CD4-positive, alpha-beta memory T cell (primary cell): ENCODE data around the gene GBP2. TPM values are rescaled to one million over a fixed set of nuclear protein-coding genes. Genes with fewer than 3 reads are reported as not detected.

Experiments used
- CTCF ChIA-PET: fragments of 350-600 bp; sonication (Branson Sonifier 250); formaldehyde crosslinking; loops from one replicate; lab custom pipeline; 2021; ENCODE audit warnings: inconsistent platforms; ENCODE audit not compliant: partially characterized antibody; lab: Charles Lee
- POLR2A ChIA-PET: fragments of 350-600 bp; sonication (Branson Sonifier 250); formaldehyde crosslinking; loops from one replicate; lab custom pipeline; 2021; ENCODE audit not compliant: partially characterized antibody; lab: Charles Lee
- DNase-seq, 5 donors: peaks; one replicate each; pipeline versions ENCODE4 v3.0.0 to v3.0.0-alpha.2; 2020 to 2022; ENCODE audit warnings: mixed read lengths in 1 of 5
- H3K27ac ChIP-seq: one replicate; pipeline ENCODE4 v1.7.0; 2013; ENCODE audit warnings: low read depth, low read length
- H3K27me3 ChIP-seq: 2 replicates; pipeline ENCODE4 v1.7.0; 2013; ENCODE audit warnings: mild to moderate bottlenecking, low read length, moderate library complexity; ENCODE audit not compliant: insufficient read depth
- H3K36me3 ChIP-seq: 2 replicates; pipeline ENCODE4 v1.7.0; 2013; ENCODE audit warnings: mild to moderate bottlenecking, low read length, moderate library complexity; ENCODE audit not compliant: insufficient read depth
- H3K4me1 ChIP-seq: 2 replicates; pipeline ENCODE4 v1.7.0; 2013; ENCODE audit warnings: mild to moderate bottlenecking, low read length, moderate library complexity; ENCODE audit not compliant: insufficient read depth
- H3K4me3 ChIP-seq, 2 donors: one replicate each; pipeline ENCODE4 v1.7.0; 2013; ENCODE audit warnings: low read length in 2 of 2, mild to moderate bottlenecking in 1 of 2
- H3K9me3 ChIP-seq, 2 donors: one replicate each; pipeline ENCODE4 v1.7.0; 2013; ENCODE audit warnings: low read length in 2 of 2, control low read depth in 1 of 2; ENCODE audit not compliant: control insufficient read depth in 1 of 2
- H3K27ac Mint-ChIP-seq, 7 donors: one replicate each; pipeline ENCODE4 v1.8.0; 2020 to 2021; ENCODE audit warnings: mixed read lengths in 7 of 7, mild to moderate bottlenecking in 6 of 7, inconsistent platforms in 3 of 7, moderate library complexity in 3 of 7
- H3K27me3 Mint-ChIP-seq, 2 donors: one replicate each; pipeline ENCODE4 v1.8.0; 2020 to 2021; ENCODE audit warnings: mixed read lengths in 2 of 2
- H3K36me3 Mint-ChIP-seq, 2 donors: one replicate each; pipeline ENCODE4 v1.8.0; 2020 to 2021; ENCODE audit warnings: mixed read lengths in 2 of 2, inconsistent platforms in 1 of 2, mild to moderate bottlenecking in 1 of 2
- H3K4me1 Mint-ChIP-seq, 4 donors: one replicate each; pipeline ENCODE4 v1.8.0; 2020 to 2021; ENCODE audit warnings: mixed read lengths in 4 of 4, mild to moderate bottlenecking in 1 of 4
- H3K4me3 Mint-ChIP-seq, 8 donors: one replicate each; pipeline ENCODE4 v1.8.0; 2020 to 2021; ENCODE audit warnings: mixed read lengths in 8 of 8, mild to moderate bottlenecking in 7 of 8, moderate library complexity in 6 of 8, inconsistent platforms in 3 of 8
- H3K9me3 Mint-ChIP-seq, 8 donors: one replicate each; pipeline ENCODE4 v1.8.0; 2020 to 2021; ENCODE audit warnings: mixed read lengths in 8 of 8, mild to moderate bottlenecking in 5 of 8, inconsistent platforms in 3 of 8, moderate library complexity in 1 of 8
- intact Hi-C: fragments of 100-400 bp; cut with micrococcal nuclease; formaldehyde crosslinking; loops from one replicate; pipeline ENCODE4 v1.15.1; 2023
- polyA plus RNA-seq, 2 donors: library from polyadenylated mRNA; unstranded; fragments of 300-500 nt; fragmentation: Illumina TruSeq; gene quantifications; one replicate each; pipeline ENCODE4 v1.2.3, GENCODE V29; 2021
- total RNA-seq, 2 experiments: library from RNA; stranded (reverse); gene quantifications; one replicate each; pipeline ENCODE4 v1.2.3, GENCODE V29; 2021

The GBP2 gene, protein sequence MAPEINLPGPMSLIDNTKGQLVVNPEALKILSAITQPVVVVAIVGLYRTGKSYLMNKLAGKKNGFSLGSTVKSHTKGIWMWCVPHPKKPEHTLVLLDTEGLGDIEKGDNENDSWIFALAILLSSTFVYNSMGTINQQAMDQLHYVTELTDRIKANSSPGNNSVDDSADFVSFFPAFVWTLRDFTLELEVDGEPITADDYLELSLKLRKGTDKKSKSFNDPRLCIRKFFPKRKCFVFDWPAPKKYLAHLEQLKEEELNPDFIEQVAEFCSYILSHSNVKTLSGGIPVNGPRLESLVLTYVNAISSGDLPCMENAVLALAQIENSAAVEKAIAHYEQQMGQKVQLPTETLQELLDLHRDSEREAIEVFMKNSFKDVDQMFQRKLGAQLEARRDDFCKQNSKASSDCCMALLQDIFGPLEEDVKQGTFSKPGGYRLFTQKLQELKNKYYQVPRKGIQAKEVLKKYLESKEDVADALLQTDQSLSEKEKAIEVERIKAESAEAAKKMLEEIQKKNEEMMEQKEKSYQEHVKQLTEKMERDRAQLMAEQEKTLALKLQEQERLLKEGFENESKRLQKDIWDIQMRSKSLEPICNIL
- total RNA-seq: 100 to 1,000 TPM; 186 to 199 TPM
- polyA plus RNA-seq: 100 to 1,000 TPM; 109 to 127 TPM

DNA sequence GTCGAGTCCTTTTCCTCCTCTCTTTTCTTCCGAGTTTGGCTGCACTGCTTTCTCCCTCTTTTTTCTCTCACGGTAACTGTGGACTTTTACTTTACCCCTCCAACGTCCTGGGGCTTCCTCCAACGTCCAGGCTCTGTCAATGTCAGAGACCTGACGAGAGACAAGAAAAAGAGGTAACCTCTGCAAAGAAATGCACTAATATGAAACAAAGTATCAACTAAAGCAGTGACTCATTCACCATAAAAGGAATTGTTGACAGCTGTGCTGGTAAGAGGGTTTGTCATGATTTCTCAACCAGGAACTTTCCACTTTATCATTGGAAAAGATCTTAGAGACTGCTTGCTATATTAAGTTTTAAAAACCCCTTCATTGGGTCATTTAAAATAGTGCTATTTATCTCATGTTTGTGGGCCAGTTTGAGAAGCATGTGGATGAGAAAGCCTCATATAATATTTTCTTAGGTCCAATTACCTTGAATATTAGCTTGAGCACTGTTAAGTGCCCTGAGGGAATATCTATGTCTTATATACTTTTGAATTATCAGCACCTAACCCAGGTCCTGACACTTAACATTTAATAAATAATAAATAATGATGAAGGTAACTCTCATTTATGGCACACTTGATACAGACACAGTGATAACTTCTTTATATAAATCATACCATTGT lies at the start of gene GBP2:
TSS of gene GBP2 (minus strand) at position 202 of the 668 bp plus-strand sequence. CDS start 4,148 bp downstream, outside the sequence.
- no peaks in the 10 kb centered on the region for H3K9me3 ChIP-seq
- Mint-ChIP-seq H3K27me3 (no peaks in the 10 kb centered on the region), H3K4me1 (peaks cover 40 to 77% (median 55%) of the 10 kb centered on the region in 4 donors), H3K4me3 (peak within 1 kb of the TSS; percentile 97 to 100 (median 100)), H3K9me3 (peaks cover 0 to 3% (median 0%) of the 10 kb centered on the region in 8 donors), H3K27ac (peak within 1 kb of the TSS; percentile 93 to 100 (median 99)), H3K36me3 (peaks cover 15 to 54% of the 10 kb centered on the region in 2 donors)
- H3K27me3 ChIP-seq: no peaks in the 10 kb centered on the region
- no peaks in the 10 kb centered on the region for H3K36me3 ChIP-seq
- ChIA-PET CTCF (interaction anchor here (0.9 to 2.0 kb wide), 14 partner anchors 15 to 234 kb away, joined by 3 to 13 read pairs (median 4); partner anchors contain the start of genes GBP3 and GBP4), POLR2A (interaction anchor here (0.7 to 3.6 kb wide), 26 partner anchors 9 to 544 kb away, joined by 3 to 42 read pairs (median 6); partner anchors contain the start of genes GBP1 and GTF2B)
- peaks cover 52% of the 10 kb centered on the region for H3K4me1 ChIP-seq
- peak within 1 kb of the TSS; percentile 75 to 83 for H3K4me3 ChIP-seq
- peak within 1 kb of the TSS; percentile 80 for H3K27ac ChIP-seq
- DNase-seq: peak; percentile 34 to 54 (median 43)
- intact Hi-C loops: loop anchor here (1.0 to 2.0 kb wide), 5 partner anchors 17 to 232 kb away; partner anchors contain the start of genes GBP1 and GBP3

DNA sequence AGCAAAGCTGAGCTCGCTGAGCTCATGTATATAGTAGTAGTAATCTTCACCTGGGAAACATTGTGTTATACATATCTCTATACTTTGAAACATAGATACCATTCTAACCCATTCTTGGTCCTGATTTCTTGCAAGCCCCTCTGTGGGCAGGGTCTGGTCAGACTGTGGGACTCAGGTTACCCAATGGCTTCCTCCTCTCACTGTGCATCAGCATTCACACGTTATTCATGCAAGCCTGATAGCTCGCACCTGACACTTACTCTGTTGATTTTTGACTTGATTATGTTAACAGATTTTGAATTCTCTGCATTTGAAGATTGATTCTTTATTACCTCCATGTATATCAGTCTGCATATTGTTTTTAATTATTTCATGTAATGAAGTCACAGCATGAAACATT lies 48.6 kb upstream of the GBP2 start:
- ChIA-PET CTCF (no interaction called here), POLR2A (no interaction called here)
- no peaks in the 10 kb centered on the region for H3K9me3 ChIP-seq
- no peaks in the 10 kb centered on the region for H3K36me3 Mint-ChIP-seq
- no peak for DNase-seq
- no peaks in the 10 kb centered on the region for H3K36me3 ChIP-seq
- no peak overlapping the region for H3K4me3 ChIP-seq
- no peaks in the 10 kb centered on the region for H3K27me3 Mint-ChIP-seq
- no peak overlapping the region for H3K27ac ChIP-seq
- H3K9me3 Mint-ChIP-seq: peaks cover 0 to 2% (median 0%) of the 10 kb centered on the region in 8 donors
- H3K4me3 Mint-ChIP-seq: no peak overlapping the region
- no peaks in the 10 kb centered on the region for H3K27me3 ChIP-seq
- no peaks in the 10 kb centered on the region for H3K4me1 ChIP-seq
- peaks cover 0 to 4% (median 2%) of the 10 kb centered on the region in 4 donors for H3K4me1 Mint-ChIP-seq
- peak overlapping the region in 1 of 7 donors; percentile 11 for H3K27ac Mint-ChIP-seq
- intact Hi-C loops: no loop called here

DNA sequence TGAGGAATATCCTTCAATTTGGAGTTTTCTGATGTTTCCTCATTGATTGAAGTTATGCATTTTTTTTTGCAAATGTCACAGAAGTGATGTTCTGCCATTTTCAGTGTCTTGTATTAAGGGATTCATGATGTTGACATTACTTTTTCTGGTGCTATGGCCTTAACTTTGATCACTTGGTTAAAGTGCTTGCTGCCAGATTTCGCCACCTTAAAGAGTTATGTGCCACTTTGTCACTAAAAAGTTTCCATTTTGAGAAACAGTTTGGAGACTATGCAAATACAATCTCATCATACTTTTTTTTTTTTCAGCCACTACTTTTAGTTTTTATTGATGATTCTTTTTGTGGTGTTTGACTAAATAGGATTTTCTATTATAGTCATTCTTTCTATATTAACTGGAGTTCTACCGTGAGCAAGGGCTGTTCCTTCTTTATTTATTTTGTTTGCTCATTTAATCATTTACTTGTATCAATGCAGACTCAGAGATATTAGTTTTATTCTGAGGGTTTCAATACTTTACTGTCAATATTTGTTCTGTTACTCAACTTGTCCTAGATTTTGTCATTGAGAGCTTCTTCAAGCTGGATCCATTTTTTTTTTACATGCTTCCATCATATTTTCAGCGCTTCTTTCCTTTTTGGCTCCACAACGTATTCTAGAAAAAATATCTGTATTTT lies 46.7 kb upstream of the GBP2 start:
- intact Hi-C loops: no loop called here
- Histone ChIP-seq H3K27ac (no peak overlapping the region), H3K4me1 (no peaks in the 10 kb centered on the region), H3K9me3 (no peaks in the 10 kb centered on the region), H3K36me3 (no peaks in the 10 kb centered on the region), H3K27me3 (no peaks in the 10 kb centered on the region), H3K4me3 (no peak overlapping the region)
- Mint-ChIP-seq H3K27ac (no peak overlapping the region), H3K27me3 (no peaks in the 10 kb centered on the region), H3K4me3 (no peak overlapping the region), H3K4me1 (peaks cover 0 to 4% (median 2%) of the 10 kb centered on the region in 4 donors), H3K36me3 (no peaks in the 10 kb centered on the region), H3K9me3 (peaks cover 0 to 2% (median 0%) of the 10 kb centered on the region in 8 donors)
- POLR2A ChIA-PET: no interaction called here
- no peak for DNase-seq
- CTCF ChIA-PET: interaction anchor here (1.0 kb wide), 1 partner anchor 186 kb away, joined by 3 read pairs; no protein-coding TSS in a partner anchor

DNA sequence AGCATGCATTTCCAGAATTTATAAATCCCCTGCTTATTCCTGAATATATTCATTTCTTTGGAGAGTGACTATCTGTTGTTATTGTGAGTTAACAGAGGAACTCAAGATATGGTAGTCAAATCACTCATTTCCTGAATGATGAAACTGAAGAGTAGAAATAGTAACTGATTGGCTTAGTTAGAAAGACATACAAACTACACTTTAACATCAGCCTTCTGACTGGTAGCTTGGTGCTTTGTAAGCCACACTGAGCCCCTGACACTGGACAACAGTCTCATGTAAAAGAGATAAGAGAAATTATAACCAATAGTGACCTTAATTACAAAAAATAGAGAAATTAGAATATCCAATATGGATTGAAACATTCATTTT lies 45.1 kb upstream of the GBP2 start:
- ChIA-PET POLR2A (no interaction called here), CTCF (no interaction called here)
- Histone ChIP-seq H3K27ac (no peak overlapping the region), H3K36me3 (no peaks in the 10 kb centered on the region), H3K27me3 (no peaks in the 10 kb centered on the region), H3K4me1 (no peaks in the 10 kb centered on the region), H3K9me3 (no peaks in the 10 kb centered on the region), H3K4me3 (no peak overlapping the region)
- no peak overlapping the region for H3K4me3 Mint-ChIP-seq
- DNase-seq: no peak
- intact Hi-C loops: no loop called here
- H3K36me3 Mint-ChIP-seq: no peaks in the 10 kb centered on the region
- H3K27ac Mint-ChIP-seq: no peak overlapping the region
- H3K9me3 Mint-ChIP-seq: peaks cover 0 to 2% (median 0%) of the 10 kb centered on the region in 8 donors
- H3K27me3 Mint-ChIP-seq: no peaks in the 10 kb centered on the region
- no peaks in the 10 kb centered on the region for H3K4me1 Mint-ChIP-seq

DNA sequence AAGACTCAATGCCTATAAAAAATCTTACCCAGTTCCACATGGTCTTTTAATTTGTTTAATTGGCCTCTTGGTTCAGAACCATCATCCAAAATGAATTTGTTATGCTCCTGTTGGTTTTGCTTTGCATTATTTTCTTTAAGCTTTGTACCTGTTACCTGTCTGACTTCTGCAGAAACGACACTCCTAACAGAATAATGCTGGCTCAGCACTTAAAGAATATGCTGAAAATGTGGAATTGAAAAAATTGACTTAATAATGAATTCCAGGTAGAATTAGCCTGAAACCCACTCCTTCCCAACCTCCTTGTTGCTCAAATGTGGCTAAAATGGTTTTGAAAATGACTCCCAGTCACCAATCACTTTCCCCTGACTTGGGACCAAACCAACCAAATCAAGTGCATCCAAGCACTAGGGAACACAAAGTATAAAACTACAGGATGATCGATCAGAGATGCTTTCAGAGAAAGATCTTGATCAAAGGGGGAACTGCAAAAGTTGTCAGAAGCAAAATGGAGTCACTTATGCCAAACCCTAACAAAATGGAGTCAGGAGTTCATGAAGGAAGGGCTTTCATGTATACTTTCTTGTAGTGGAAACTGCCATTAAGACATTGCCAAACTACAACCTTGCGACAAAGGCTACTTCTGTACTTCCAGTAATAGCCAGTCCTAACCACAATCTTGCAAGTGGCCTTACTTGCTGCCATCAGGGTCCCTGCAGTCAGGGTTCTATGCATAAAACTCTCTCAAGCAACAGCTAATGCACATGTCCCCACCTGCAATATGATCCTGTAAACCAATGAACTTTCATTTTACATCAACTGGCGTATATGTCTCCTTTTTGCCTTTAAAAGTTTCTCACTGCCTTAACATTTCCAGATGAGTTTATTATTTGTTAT lies 44.5 kb upstream of the GBP2 start:
- Histone ChIP-seq H3K4me1 (no peaks in the 10 kb centered on the region), H3K27me3 (no peaks in the 10 kb centered on the region), H3K9me3 (no peaks in the 10 kb centered on the region), H3K36me3 (no peaks in the 10 kb centered on the region), H3K27ac (no peak overlapping the region), H3K4me3 (no peak overlapping the region)
- Mint-ChIP-seq H3K9me3 (peaks cover 0 to 2% (median 0%) of the 10 kb centered on the region in 8 donors), H3K27ac (no peak overlapping the region), H3K4me3 (no peak overlapping the region), H3K4me1 (no peaks in the 10 kb centered on the region), H3K27me3 (no peaks in the 10 kb centered on the region), H3K36me3 (no peaks in the 10 kb centered on the region)
- intact Hi-C loops: no loop called here
- CTCF ChIA-PET: no interaction called here
- no peak for DNase-seq
- POLR2A ChIA-PET: no interaction called here

DNA sequence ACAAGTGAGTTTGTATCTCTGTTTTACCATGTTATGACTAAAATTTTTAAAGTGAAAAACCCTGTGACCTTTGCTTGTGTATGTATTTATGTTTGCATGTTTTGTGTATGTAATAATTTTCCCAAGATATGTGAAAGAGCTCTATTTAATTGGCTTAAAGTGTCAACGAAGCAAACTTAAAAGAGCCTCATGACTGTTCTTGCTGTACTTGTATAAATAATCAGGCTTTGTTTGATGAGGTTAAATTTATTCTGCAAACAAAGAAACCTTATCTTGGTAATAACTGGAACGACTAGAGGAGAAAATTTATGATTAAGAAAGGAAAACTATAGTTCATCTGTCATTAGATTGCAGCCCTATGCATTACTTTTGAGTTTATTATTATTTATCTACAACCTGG lies 43.3 kb upstream of the GBP2 start:
- Mint-ChIP-seq H3K9me3 (peaks cover 0 to 2% (median 0%) of the 10 kb centered on the region in 8 donors), H3K36me3 (no peaks in the 10 kb centered on the region), H3K27me3 (no peaks in the 10 kb centered on the region), H3K4me3 (no peak overlapping the region), H3K4me1 (no peaks in the 10 kb centered on the region), H3K27ac (no peak overlapping the region)
- Histone ChIP-seq H3K4me1 (no peaks in the 10 kb centered on the region), H3K27me3 (no peaks in the 10 kb centered on the region), H3K9me3 (no peaks in the 10 kb centered on the region), H3K4me3 (no peak overlapping the region), H3K36me3 (no peaks in the 10 kb centered on the region), H3K27ac (no peak overlapping the region)
- no peak for DNase-seq
- ChIA-PET POLR2A (no interaction called here), CTCF (no interaction called here)
- intact Hi-C loops: no loop called here
